HG03108 (cell line): ENCODE results near the gene MAGI2.

ENCODE experiments used
- ATAC-seq: cut with Tn5 transposase; IDR thresholded peaks from one replicate; pipeline ENCODE4 v1.9.1; 2021; ENCODE audit warnings: moderate library complexity; ENCODE audit not compliant: unreplicated experiment

MAGI2 gene

GRCh38 chr7:78213402-78213801, 1240.1 kb downstream of the MAGI2 start:
- ATAC-seq = no peak

GRCh38 chr7:78212476-78213060, 1240.9 kb downstream of the MAGI2 start:
- ATAC-seq = no peak

- no peak for ATAC-seq
Measured at GRCh38 chr7:78207269-78207668, 1246.2 kb downstream of the MAGI2 start.

GRCh38 chr7:78206769-78207168, 1246.7 kb downstream of the MAGI2 start:
- no peak for ATAC-seq

- ATAC-seq = no peak
Measured at GRCh38 chr7:78203042-78203720, 1250.3 kb downstream of the MAGI2 start.

- no peak for ATAC-seq
Measured at GRCh38 chr7:78198756-78199155, 1254.7 kb downstream of the MAGI2 start.

GRCh38 chr7:78197447-78197846, 1256.0 kb downstream of the MAGI2 start:
- ATAC-seq = no peak

- ATAC-seq = no peak
Measured at GRCh38 chr7:78195281-78195680, 1258.2 kb downstream of the MAGI2 start.

GRCh38 chr7:78194611-78195010, 1258.9 kb downstream of the MAGI2 start:
- no peak for ATAC-seq

GRCh38 chr7:78191475-78192079, 1261.9 kb downstream of the MAGI2 start:
- ATAC-seq = no peak

- ATAC-seq = no peak
Measured at GRCh38 chr7:78189762-78190161, 1263.7 kb downstream of the MAGI2 start.

GRCh38 chr7:78185149-78185745, 1268.2 kb downstream of the MAGI2 start:
- ATAC-seq = no peak

- no peak for ATAC-seq
Measured at GRCh38 chr7:78184299-78184698, 1269.2 kb downstream of the MAGI2 start.

- ATAC-seq = no peak
Measured at GRCh38 chr7:78179827-78180477, 1273.5 kb downstream of the MAGI2 start.

- no peak for ATAC-seq
Measured at GRCh38 chr7:78179211-78179610, 1274.3 kb downstream of the MAGI2 start.

GRCh38 chr7:78178319-78178718, 1275.1 kb downstream of the MAGI2 start:
- ATAC-seq = no peak

- no peak for ATAC-seq
Measured at GRCh38 chr7:78176171-78176570, 1277.3 kb downstream of the MAGI2 start.

GRCh38 chr7:78175330-78176100, 1278.0 kb downstream of the MAGI2 start:
- ATAC-seq = no peak

GRCh38 chr7:78173666-78174065, 1279.8 kb downstream of the MAGI2 start:
- no peak for ATAC-seq

- ATAC-seq = no peak
Measured at GRCh38 chr7:78172933-78173591, 1280.4 kb downstream of the MAGI2 start.
